ENCODE measurements around the gene RAP1GDS1.

GRCh38 chr4:98444371-98444770 is 183.2 kb downstream of the RAP1GDS1 start:
- TF ChIP-seq EZH2 (IDR thresholded peaks at IDR 0.05; ENCODE audit: insufficient read depth, poor library complexity, severe bottlenecking) = no peak
- no peak for TF ChIP-seq EZH2phosphoT487 (IDR thresholded peaks at IDR 0.05; ENCODE audit: insufficient read depth, low read depth)
